Fibroblast of skin of abdomen (primary cell): ENCODE measurements around the gene GPR17. TPM values are rescaled to one million over a fixed set of nuclear protein-coding genes. Genes with fewer than 3 reads are reported as not detected.
A peak's percentile ranks its signal among the peaks of the same experiment; 100 is the strongest.

Source experiments
- DNase-seq: peaks from one replicate; pipeline ENCODE4 v3.0.0-alpha.2; 2013
- polyA plus RNA-seq, 2 experiments: library from polyadenylated mRNA; unstranded; fragments of 120-200 nt; gene quantifications; one replicate each; pipeline ENCODE4 v1.2.1, GENCODE V29; 2013; ENCODE audit not compliant: insufficient read length in 2 of 2

The GPR17 gene
- 0.58 TPM for polyA plus RNA-seq (2013, experiment 1 of 2; ENCODE audit: insufficient read length)
- 0.29 TPM for polyA plus RNA-seq (2013, experiment 2 of 2; ENCODE audit: insufficient read length)

- DNase-seq, result no peak
Observed at GRCh38 chr2:127645395-127646291, at the start of gene GPR17. GPR17 (plus strand) TSS chr2:127646153; CDS start chr2:127650736, 4,583 bp downstream.

- DNase-seq, result no peak
Observed at GRCh38 chr2:127596311-127597045, 49.5 kb upstream of the GPR17 start.

- DNase-seq, result no peak
Observed at GRCh38 chr2:127597046-127597983, 48.6 kb upstream of the GPR17 start.

GRCh38 chr2:127597984-127598380 lies 48.0 kb upstream of the GPR17 start:
- peak; percentile 12 for DNase-seq

GRCh38 chr2:127598711-127599110 lies 47.2 kb upstream of the GPR17 start:
- peak; percentile 5 for DNase-seq

- peak; percentile 29 for DNase-seq
Observed at GRCh38 chr2:127599211-127599610, 46.7 kb upstream of the GPR17 start.

- no peak for DNase-seq
Observed at GRCh38 chr2:127604986-127605385, 41.0 kb upstream of the GPR17 start.

- DNase-seq, result no peak
Observed at GRCh38 chr2:127605691-127606263, 40.2 kb upstream of the GPR17 start.

GRCh38 chr2:127606625-127607398 lies 39.1 kb upstream of the GPR17 start:
- no peak for DNase-seq

GRCh38 chr2:127607399-127607908 lies 38.5 kb upstream of the GPR17 start:
- no peak for DNase-seq

- no peak for DNase-seq
Observed at GRCh38 chr2:127608061-127609030, 37.6 kb upstream of the GPR17 start.

- DNase-seq, result no peak
Observed at GRCh38 chr2:127609031-127609751, 36.8 kb upstream of the GPR17 start.

GRCh38 chr2:127609818-127610217 lies 36.1 kb upstream of the GPR17 start:
- DNase-seq, result no peak

GRCh38 chr2:127610561-127610960 lies 35.4 kb upstream of the GPR17 start:
- DNase-seq, result no peak

GRCh38 chr2:127611076-127611925 lies 34.7 kb upstream of the GPR17 start:
- DNase-seq, result no peak

- no peak for DNase-seq
Observed at GRCh38 chr2:127612111-127612822, 33.7 kb upstream of the GPR17 start.

- DNase-seq, result no peak
Observed at GRCh38 chr2:127614246-127614645, 31.7 kb upstream of the GPR17 start.
